HEK293 (cell line): ENCODE results near the gene ARHGAP10.

Experiments used
- CTCF ChIA-PET: fragments of 350-600 bp; formaldehyde crosslinking; extraction: SDS; loops from one replicate; lab custom pipeline; 2021; ENCODE audit warnings: antibody characterized with exemption; lab: Yijun Ruan, JAX
- POLR2A ChIA-PET: fragments of 300-600 bp; formaldehyde crosslinking; extraction: SDS; loops from one replicate; lab custom pipeline; 2020; ENCODE audit warnings: antibody characterized with exemption, inconsistent platforms; lab: Yijun Ruan, JAX
- H3K27ac ChIP-seq: fragments of 200-500 bp; sonication (Bioruptor generic); 2 replicates; pipeline ENCODE4 v1.5.1; 2014; ENCODE audit warnings: low read depth, low read length, control low read depth, inconsistent platforms; ENCODE audit errors: extremely low read depth
- H3K36me3 ChIP-seq, 2 experiments: fragments of 200-500 bp in 1 of 2; sonication (Bioruptor generic) in 1 of 2; 1 replicate in 1 of 2; 2 replicates in 1 of 2; pipeline ENCODE4 v1.5.1; 2014 to 2017; ENCODE audit warnings: inconsistent platforms in 2 of 2, low read length in 2 of 2; ENCODE audit not compliant: control insufficient read depth in 2 of 2, insufficient read depth in 1 of 2
- H3K4me1 ChIP-seq: fragments of 200-500 bp; sonication (Bioruptor generic); 2 replicates; pipeline ENCODE4 v1.5.1; 2014; ENCODE audit warnings: mild to moderate bottlenecking, low read length, inconsistent platforms; ENCODE audit not compliant: control insufficient read depth, insufficient read depth
- H3K4me3 ChIP-seq: 2 replicates; pipeline ENCODE4 v1.5.1; 2011; ENCODE audit warnings: low read depth, mild to moderate bottlenecking, control low read depth, low read length, moderate library complexity
- H3K9me3 ChIP-seq: fragments of 200-500 bp; sonication (Bioruptor generic); 2 replicates; pipeline ENCODE4 v1.5.1; 2014; ENCODE audit warnings: low read depth, low read length, inconsistent platforms; ENCODE audit not compliant: control insufficient read depth, insufficient read depth
- ATF2 ChIP-seq: fragments of 450-650 bp; formaldehyde crosslinking; IDR thresholded peaks from 2 replicates; pipeline ENCODE4 v1.5.1; 2016; ENCODE audit warnings: missing biosample characterization, missing genetic modification characterization, low read depth
- CTCF ChIP-seq: fragments of 450-650 bp; formaldehyde crosslinking; IDR thresholded peaks from 2 replicates; pipeline ENCODE4 v1.5.1; 2016; ENCODE audit warnings: missing biosample characterization, missing genetic modification characterization
- PATZ1 ChIP-seq: fragments of 450-650 bp; formaldehyde crosslinking; IDR thresholded peaks from 2 replicates; pipeline ENCODE4 v1.5.1; 2016; ENCODE audit warnings: missing biosample characterization, missing genetic modification characterization
- PRDM4 ChIP-seq: fragments of 450-650 bp; formaldehyde crosslinking; IDR thresholded peaks from 2 replicates; pipeline ENCODE4 v1.5.1; 2017; ENCODE audit warnings: missing biosample characterization, missing genetic modification characterization
- SALL2 ChIP-seq: fragments of 450-650 bp; formaldehyde crosslinking; IDR thresholded peaks from 2 replicates; pipeline ENCODE4 v1.5.0; 2017; ENCODE audit warnings: missing biosample characterization, mild to moderate bottlenecking, missing genetic modification characterization, borderline replicate concordance
- SETDB1 ChIP-seq: IDR thresholded peaks from one replicate; pipeline ENCODE4 v1.6.1; 2017; ENCODE audit warnings: mild to moderate bottlenecking, low read length, moderate library complexity, mixed read lengths; ENCODE audit not compliant: insufficient read length
- TRIM28 ChIP-seq: IDR thresholded peaks from 2 replicates; pipeline ENCODE4 v1.6.1; 2011; ENCODE audit warnings: low read length, control low read depth, borderline replicate concordance
- YY1 ChIP-seq: fragments of 450-650 bp; formaldehyde crosslinking; IDR thresholded peaks from 2 replicates; pipeline ENCODE4 v1.5.1; 2018; ENCODE audit warnings: missing biosample characterization, missing genetic modification characterization
- ZBTB17 ChIP-seq: fragments of 450-650 bp; formaldehyde crosslinking; IDR thresholded peaks from 2 replicates; pipeline ENCODE4 v1.5.1; 2016; ENCODE audit warnings: missing biosample characterization, missing genetic modification characterization
- ZBTB21 ChIP-seq: fragments of 450-650 bp; formaldehyde crosslinking; IDR thresholded peaks from 2 replicates; pipeline ENCODE4 v1.5.1; 2017; ENCODE audit warnings: missing biosample characterization, missing genetic modification characterization
- ZFP3 ChIP-seq: fragments of 450-650 bp; formaldehyde crosslinking; IDR thresholded peaks from 2 replicates; pipeline ENCODE4 v1.5.1; 2016; ENCODE audit warnings: low read depth, missing biosample characterization, missing genetic modification characterization
- ZFP41 ChIP-seq: fragments of 450-650 bp; formaldehyde crosslinking; IDR thresholded peaks from 2 replicates; pipeline ENCODE4 v1.5.1; 2016; ENCODE audit warnings: missing biosample characterization, missing genetic modification characterization, borderline replicate concordance
- ZNF148 ChIP-seq: fragments of 450-650 bp; formaldehyde crosslinking; IDR thresholded peaks from 2 replicates; pipeline ENCODE4 v1.5.0; 2017; ENCODE audit warnings: missing biosample characterization, missing genetic modification characterization, borderline replicate concordance
- ZNF169 ChIP-seq: fragments of 450-650 bp; formaldehyde crosslinking; IDR thresholded peaks from 2 replicates; pipeline ENCODE4 v1.5.1; 2016; ENCODE audit warnings: missing biosample characterization, missing genetic modification characterization
- ZNF202 ChIP-seq: fragments of 450-650 bp; formaldehyde crosslinking; IDR thresholded peaks from 2 replicates; pipeline ENCODE4 v1.5.1; 2016; ENCODE audit warnings: missing biosample characterization, missing genetic modification characterization, borderline replicate concordance
- ZNF214 ChIP-seq: fragments of 450-650 bp; formaldehyde crosslinking; IDR thresholded peaks from 2 replicates; pipeline ENCODE4 v1.5.1; 2017; ENCODE audit warnings: missing biosample characterization, mild to moderate bottlenecking, missing genetic modification characterization, borderline replicate concordance
- ZNF239 ChIP-seq: fragments of 450-650 bp; formaldehyde crosslinking; IDR thresholded peaks from 2 replicates; pipeline ENCODE4 v1.5.1; 2016; ENCODE audit warnings: missing biosample characterization, missing genetic modification characterization
- ZNF404 ChIP-seq: fragments of 450-650 bp; formaldehyde crosslinking; IDR thresholded peaks from 2 replicates; pipeline ENCODE4 v1.5.1; 2017; ENCODE audit warnings: missing biosample characterization, missing genetic modification characterization
- ZNF521 ChIP-seq: fragments of 450-650 bp; formaldehyde crosslinking; IDR thresholded peaks from 2 replicates; pipeline ENCODE4 v1.5.1; 2017; ENCODE audit warnings: missing biosample characterization, mild to moderate bottlenecking, missing genetic modification characterization
- ZNF558 ChIP-seq: fragments of 450-650 bp; formaldehyde crosslinking; IDR thresholded peaks from 2 replicates; pipeline ENCODE4 v1.5.1; 2016; ENCODE audit warnings: missing biosample characterization, missing genetic modification characterization
- ZNF621 ChIP-seq: fragments of 450-650 bp; formaldehyde crosslinking; IDR thresholded peaks from 2 replicates; pipeline ENCODE4 v1.5.1; 2017; ENCODE audit warnings: missing biosample characterization, missing genetic modification characterization
- ZNF660 ChIP-seq: fragments of 450-650 bp; IDR thresholded peaks from 2 replicates; pipeline ENCODE4 v1.5.1; 2018; ENCODE audit warnings: missing biosample characterization, mild to moderate bottlenecking, missing genetic modification characterization
- ZNF704 ChIP-seq: fragments of 450-650 bp; formaldehyde crosslinking; IDR thresholded peaks from 2 replicates; pipeline ENCODE4 v1.5.1; 2016; ENCODE audit warnings: missing biosample characterization, missing genetic modification characterization

The ARHGAP10 gene

GRCh38 chr4:147829401-147830101 lies 97.7 kb downstream of the ARHGAP10 start:
- ChIA-PET POLR2A (interaction anchor here (0.6 kb wide), 1 partner anchor 49 kb away, joined by 4 read pairs; no protein-coding TSS in a partner anchor), CTCF (no interaction called here)
- Histone ChIP-seq H3K4me3 (no peak overlapping the region), H3K36me3 (peaks cover 0 to 3% of the 10 kb centered on the region in 2 experiments; a peak in 1 of 3 replicates), H3K27ac (no peak overlapping the region), H3K9me3 (no peaks in the 10 kb centered on the region), H3K4me1 (peaks cover 17% of the 10 kb centered on the region)
- TF ChIP-seq TRIM28, result no peak
- no peak for TF ChIP-seq ZNF621 (tag by site-specific recombination)
- TF ChIP-seq ZNF558 (tag by site-specific recombination), result no peak
- TF ChIP-seq ATF2 (tag by site-specific recombination), result no peak
- TF ChIP-seq SALL2 (tag by site-specific recombination), result no peak
- no peak for TF ChIP-seq ZNF202 (tag by site-specific recombination)
- no peak for TF ChIP-seq PATZ1
- TF ChIP-seq ZBTB17 (tag by site-specific recombination), result no peak
- no peak for TF ChIP-seq ZNF214 (tag by site-specific recombination)
- TF ChIP-seq ZNF521 (tag by site-specific recombination), result no peak
- no peak for TF ChIP-seq ZNF148 (tag by site-specific recombination)

GRCh38 chr4:147830102-147830463 lies 98.2 kb downstream of the ARHGAP10 start:
- TF ChIP-seq ZNF239 (tag by site-specific recombination), result no peak
- TF ChIP-seq ZNF404 (tag by site-specific recombination), result no peak
- no peak for TF ChIP-seq ZNF169 (tag by site-specific recombination)
- no peak for TF ChIP-seq ZBTB21 (tag by site-specific recombination)
- no peak for TF ChIP-seq CTCF
- TF ChIP-seq YY1 (tag by site-specific recombination), result no peak
- TF ChIP-seq ZFP3, result no peak
- TF ChIP-seq ZFP41 (tag by site-specific recombination), result no peak
- no peak for TF ChIP-seq ZNF660 (tag by site-specific recombination)
- no peak for TF ChIP-seq SETDB1
- no peak for TF ChIP-seq ZNF704 (tag by site-specific recombination)
- no peak for TF ChIP-seq PRDM4 (tag by site-specific recombination)
- Histone ChIP-seq H3K4me3 (no peak overlapping the region), H3K9me3 (no peaks in the 10 kb centered on the region), H3K36me3 (no peaks in the 10 kb centered on the region), H3K27ac (no peak overlapping the region), H3K4me1 (peaks cover 17% of the 10 kb centered on the region)
- CTCF ChIA-PET, result interaction anchor here (0.6 kb wide), 1 partner anchor 108 kb away, joined by 5 read pairs; no protein-coding TSS in a partner anchor
- POLR2A ChIA-PET, result interaction anchor here (0.6 kb wide), 1 partner anchor 48 kb away, joined by 4 read pairs; no protein-coding TSS in a partner anchor
